Stimulated activated CD8-positive, alpha-beta memory T cell treated with anti-CD3 and anti-CD28 coated beads, Interleukin-4, amount 100 ng/mL, for 24 hours (primary cell): ENCODE results near the gene DIRAS2.
A peak's percentile ranks its signal among the peaks of the same experiment; 100 is the strongest.
"Not testable (repeated sequence)": the region's sequence is repeated elsewhere in the genome, so short reads cannot be mapped to it uniquely, and the experiment has no call there.

Experiments used
- DNase-seq: peaks from one replicate; pipeline ENCODE4 v3.0.0-alpha.2; 2020; ENCODE audit warnings: low read depth

The DIRAS2 gene, protein sequence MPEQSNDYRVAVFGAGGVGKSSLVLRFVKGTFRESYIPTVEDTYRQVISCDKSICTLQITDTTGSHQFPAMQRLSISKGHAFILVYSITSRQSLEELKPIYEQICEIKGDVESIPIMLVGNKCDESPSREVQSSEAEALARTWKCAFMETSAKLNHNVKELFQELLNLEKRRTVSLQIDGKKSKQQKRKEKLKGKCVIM

DNA sequence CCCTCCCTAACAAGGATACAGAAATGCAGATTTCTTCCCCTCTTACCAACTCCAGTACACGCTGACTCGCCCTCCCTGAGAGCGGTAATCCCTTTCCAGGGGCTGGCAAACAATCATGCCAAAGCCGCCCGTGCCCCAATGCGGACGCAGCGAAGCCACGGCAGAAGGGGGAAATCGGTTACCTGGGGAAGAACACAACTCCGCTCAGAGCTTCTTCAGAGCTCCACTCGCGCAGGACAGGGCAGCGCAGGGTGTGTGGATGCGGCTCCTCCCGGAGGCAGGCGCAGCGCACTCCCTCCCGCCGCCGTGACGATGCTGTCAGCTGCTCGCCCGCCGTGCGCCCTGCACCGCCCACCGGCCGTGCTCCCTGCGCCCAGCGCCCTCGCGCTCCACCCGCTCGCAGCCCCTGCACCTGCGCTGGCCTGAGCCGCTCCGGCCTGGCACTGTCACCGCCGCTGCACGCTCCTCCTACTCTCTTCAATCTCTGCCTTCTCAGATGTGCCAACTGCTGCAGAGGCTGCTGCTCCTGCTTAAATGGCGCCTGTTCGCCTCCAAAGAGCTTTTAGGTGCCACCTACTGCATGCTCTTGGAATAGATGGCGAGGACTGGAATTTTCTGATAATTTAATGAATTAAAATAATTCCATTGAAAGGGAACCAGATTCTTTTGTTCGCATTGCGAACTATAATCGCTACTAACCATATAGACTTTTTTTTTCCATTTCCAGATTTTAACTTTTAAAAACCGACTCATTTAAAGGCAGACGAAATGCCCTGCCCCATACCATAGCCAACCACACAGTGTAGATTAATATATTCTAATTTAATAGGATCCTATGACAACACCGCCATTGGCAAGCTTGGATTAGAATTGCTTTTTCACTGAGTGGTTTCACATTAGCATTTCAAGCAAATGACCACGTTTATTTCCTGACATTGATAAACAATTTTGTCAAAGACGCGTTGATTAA lies at the start of gene DIRAS2:
Gene DIRAS2 (minus strand): TSS at position 255 of the 970 bp plus-strand sequence. CDS start 28,997 bp downstream, outside the sequence.
- DNase-seq: peak; percentile 7

DNA sequence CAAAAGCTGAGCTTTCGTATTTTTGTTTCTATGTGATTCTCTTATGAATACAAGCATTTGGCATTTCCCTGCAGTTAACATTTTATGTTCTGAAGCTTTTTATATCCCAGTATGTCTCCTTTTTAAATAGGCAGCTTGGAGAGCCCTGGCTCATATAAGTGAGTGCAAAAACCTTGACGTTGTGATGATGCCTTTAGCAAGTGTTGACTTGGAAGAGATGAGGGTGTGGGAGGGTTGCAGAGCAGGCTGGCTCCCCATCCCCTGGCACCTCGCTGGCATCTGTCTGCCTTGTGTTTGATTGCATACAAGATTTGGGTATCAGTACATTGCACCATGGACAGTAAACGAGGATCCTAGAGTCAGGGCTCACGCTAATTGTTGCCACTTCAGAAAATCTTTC lies 42.1 kb upstream of the DIRAS2 start:
- DNase-seq: no peak

DNA sequence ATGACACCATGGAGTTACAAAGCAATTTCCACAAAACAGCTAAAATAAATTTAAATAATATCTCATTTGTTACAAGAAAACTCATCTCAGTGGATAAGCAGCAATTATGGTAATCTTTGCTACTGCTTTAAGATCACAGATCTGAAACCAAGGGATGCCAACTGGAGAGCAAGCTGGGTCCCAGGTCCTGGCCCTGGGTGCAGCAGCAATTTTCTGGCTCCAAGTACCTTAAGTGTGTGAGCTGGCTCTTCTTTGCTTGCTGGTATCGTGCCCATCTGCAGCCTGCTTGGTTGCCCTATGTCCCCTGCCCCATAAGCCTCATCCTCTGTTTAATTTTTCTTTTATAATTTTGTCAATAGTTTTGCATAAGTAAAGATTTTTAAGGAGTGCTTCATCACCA lies 41.5 kb upstream of the DIRAS2 start:
- DNase-seq: no peak

DNA sequence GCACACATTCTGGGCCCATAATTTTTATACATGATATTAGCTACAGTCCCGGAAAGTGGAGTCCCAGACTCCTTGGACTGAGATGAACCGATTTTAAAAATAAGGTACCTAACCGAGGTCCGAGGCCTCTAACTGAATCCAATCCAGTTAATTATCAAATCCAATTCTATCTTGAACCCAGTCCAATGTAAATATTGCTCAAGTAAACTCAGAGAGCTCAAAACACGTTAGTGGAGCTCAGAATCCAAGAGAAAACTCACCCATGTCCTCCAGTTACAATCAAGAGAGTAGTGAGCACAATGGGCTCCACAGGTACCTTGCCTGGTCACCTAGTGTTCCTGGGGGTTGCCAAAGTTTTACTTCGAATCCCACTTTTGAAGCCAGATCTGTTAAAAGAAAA lies 37.9 kb upstream of the DIRAS2 start:
- no peak for DNase-seq

DNA sequence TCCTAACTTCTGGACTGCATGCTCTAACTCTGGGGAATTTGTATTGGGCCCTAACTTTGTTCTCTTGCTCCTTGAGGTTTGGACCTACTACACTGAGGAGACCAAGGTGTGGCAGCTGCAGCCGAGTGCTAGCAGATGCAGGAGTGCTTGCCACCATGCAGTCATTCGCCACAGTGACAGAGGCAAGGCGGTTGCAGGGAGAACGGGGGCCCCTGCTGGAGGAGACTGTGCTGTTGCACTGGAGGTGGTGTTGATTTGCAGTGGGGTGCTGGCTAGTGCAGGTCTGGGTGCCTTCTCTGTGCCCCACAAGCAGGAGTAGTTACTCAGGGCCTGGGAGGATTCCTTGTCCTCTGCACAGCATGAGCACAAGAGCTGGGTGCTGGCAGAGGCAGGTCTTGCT lies 22.4 kb upstream of the DIRAS2 start:
- no peak for DNase-seq

DNA sequence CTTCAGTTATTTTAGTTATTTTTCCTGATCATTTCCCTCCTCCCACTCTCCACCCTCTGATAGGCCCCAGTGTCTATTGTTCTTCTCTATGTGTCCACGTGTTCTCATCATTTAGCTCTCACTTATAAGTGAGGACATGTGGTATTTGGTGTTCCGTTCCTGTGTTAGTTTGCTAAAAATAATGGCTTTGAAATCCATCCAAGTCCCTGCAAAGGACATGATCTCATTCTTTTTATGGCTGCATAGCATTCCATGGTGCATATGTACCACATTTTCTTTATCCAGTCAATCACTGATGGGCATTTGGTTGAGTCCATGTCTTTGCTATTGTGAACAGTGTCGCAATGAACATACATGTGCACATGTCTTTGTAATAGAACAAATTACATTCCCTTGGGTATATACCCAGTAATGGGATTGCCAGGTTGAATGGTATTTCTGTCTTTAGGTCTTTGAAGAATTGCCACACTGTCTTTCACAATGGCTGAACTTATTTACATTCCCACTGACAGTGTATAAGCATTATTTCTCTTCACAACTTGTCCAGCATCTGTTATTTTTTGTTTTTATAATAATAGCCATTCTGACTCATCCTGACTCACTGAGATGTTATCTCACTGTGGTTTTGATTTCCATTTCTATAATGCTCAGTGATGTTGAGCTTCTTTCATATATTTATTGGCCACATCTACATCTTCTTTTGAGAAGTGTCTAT lies 17.2 kb upstream of the DIRAS2 start:
- no peak for DNase-seq

DNA sequence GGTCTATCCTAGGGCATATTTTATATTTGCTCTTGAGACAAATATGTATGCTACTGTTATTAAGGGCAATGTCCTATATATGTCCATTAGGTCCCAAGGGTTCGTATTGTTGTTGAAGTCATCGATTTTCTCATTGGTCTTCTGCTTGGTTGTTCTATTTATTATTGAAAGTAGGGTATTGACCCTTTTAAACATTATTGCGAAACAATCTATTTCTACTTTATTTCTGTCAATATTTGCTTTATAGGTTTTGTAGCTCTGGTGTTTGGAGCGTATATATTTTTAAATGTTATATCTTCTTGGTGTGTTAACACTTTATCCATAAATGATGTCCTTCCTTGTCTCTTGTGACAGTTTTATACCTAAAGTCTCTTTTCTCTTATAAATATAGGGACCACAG lies 16.2 kb upstream of the DIRAS2 start:
- no peak for DNase-seq

DNA sequence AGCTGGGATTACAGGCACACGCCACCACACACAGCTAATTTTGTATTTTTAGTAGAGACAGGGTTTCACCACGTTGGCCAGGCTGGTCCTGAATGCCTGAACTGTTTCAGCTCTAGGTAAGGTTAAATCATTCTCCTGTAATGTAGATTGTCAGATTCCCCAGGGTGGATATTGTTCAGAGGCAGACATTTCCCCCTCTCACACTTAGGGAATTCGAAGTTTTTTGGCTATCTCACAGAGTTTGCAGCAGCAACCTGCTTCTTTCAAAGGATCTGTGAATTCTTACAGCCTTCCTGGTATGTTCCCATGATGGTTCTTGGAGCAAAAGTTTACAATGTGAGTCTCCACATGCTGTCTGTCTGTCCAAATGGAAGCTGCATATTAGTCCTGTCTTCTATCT lies 15.6 kb upstream of the DIRAS2 start:
- DNase-seq: no peak

DNA sequence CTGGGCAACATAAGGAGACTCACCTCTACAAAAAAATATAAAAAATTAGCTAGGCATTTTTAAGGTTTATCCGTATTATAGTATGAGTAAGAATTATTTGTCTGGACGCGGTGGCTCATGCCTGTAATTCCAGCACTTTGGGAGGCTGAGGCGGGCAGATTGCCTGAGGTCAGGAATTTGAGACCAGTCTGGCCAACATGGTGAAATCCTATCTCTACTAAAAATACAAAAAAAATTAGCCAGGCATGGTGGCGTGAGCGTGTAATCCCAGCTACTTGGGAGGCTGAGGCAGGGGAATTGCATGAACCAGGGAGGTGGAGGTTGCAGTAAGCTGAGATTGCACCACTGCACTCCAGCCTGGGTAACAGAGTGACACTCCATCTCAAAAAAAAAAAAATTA lies 14.3 kb upstream of the DIRAS2 start:
- DNase-seq: not testable (repeated sequence)

DNA sequence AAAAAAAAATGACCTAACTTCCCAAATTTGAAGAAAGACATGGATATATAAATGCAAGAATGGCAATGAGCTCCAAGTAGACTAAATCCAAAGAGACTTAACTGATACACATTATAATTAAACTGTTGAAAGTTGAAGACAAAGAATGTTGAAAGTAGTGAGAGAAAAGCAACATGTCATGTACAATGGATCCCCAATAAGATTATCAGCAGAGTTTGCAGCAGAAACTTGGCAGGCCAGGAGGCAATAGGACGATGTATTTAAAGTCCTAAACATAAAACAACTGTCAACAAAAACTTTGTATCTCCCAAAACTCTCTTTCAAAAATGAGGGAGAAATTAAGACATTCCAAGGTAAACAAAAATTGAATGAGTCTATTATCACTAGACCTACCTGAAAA lies 8.6 kb upstream of the DIRAS2 start:
- no peak for DNase-seq

DNA sequence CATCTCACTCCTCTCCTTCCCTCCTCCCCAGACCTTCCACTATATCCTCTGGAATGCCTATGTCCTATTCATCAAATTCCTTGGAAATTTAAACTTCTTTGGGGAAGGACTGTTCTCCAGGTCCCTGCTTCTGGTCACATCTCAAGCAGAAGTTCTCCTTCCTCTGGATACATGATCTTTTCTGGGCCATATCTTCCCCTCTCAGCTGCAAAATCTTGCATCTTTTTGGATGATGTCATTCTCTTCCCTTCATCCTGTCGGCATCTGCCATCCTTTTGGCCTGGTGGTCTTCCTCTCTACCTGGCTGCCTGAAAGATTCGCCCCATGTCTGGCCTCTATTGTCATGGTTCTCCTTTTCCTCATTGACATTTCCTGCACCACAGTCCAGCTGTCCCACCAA lies 5.2 kb upstream of the DIRAS2 start:
- DNase-seq: no peak

DNA sequence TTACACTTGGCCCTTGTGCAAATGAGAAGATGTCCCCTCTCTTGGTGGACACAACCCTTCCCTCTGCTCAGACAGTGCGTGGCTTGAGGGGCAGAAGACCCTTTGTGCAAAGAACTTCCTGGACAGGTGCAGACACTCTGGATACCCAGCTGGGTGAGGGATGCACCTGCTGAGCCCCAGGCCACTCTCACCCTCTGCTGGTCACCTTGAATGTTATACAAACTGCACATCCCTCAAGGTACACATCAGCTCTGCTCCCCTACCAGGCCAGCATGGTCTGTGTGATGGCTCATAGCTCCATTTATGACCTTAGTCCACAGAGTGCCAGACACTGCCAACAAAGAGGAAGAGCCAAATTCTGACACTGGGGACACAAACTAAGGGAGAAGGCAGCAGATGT lies 3.1 kb upstream of the DIRAS2 start:
- DNase-seq: no peak

DNA sequence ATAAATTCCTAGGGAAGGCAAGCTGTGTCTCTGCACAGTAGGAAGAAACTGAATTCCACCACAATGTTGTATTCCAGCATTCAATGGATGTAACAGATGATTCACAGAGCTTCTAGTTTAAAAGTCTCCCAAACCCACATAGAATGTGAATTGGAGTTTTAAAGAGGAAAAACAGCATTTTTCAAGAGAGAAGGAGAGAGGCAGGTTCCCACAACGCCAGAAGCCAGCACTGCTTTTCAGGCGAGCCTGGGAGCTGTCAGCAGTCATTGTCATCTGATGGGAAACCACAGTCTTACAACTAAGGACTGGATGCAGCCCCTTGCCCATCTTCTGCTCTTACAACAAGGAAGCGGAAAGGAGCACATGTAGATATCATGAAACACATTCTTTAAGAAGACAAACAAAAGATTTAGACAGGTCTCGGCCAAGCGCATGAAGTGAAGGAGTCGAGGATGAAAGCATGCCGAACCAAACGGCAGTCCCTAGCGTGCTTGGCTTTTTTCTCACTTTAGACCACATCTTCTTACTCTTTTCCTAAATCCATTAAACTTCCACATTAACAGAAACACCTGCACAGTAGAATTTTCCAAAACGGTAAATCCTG lies 638 bp downstream of the DIRAS2 start:
- no peak for DNase-seq

DNA sequence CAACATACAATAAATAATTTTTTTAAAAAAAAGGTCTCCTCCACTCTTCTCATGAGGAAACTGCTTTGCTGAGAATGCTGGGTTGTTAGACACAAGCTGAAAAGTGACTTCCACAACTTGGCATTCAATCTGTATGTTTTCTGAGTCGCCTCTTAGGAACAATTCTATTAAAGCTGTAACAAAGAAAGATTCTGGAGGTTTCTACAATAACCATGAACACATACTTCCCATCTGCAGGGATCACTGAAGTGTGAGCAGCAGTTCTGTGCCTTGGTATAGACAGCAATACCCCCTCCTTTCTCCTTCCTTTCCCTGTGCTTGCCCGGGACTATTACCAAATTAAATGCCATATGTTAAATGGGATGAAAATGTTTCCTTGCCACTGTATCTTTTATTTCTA lies 1.5 kb downstream of the DIRAS2 start:
- DNase-seq: no peak

DNA sequence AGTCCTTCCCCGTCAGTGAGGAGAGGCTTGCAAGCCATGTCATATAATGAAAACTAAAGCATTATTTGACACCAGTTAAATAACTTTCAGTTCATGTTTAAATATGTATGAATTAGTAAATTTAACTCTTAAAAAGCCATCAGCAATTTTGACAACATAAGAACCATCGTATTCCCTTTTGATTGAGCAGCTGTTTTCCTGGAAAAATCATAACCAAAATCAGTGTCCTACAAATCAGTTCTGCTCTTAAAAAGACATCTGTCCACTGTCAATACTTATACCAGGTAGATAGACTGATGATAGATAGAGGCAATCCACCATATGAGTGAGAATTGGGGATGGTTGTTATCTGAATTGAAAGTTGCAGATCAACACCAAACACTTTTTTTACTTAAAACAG lies 2.3 kb downstream of the DIRAS2 start:
- no peak for DNase-seq

DNA sequence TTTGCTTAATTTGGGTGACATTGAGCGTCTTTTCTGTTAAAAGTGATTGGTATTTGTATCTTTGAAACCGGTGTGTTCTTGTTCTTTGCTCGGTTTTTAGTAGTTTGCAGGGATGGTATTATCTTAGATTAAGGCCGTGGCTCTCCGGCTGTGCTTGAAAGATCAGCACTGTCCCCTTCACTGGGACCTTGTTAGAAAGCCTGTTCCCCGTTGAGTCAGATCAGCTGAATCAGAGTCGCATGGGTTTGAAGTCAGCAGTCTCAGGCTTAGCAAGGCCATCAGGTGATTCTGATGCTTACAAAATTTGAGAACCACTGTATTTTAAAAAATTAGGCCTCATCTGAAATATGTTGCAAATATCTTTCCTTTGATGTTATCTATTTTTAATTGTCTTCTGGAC lies 5.0 kb downstream of the DIRAS2 start:
- DNase-seq: no peak

DNA sequence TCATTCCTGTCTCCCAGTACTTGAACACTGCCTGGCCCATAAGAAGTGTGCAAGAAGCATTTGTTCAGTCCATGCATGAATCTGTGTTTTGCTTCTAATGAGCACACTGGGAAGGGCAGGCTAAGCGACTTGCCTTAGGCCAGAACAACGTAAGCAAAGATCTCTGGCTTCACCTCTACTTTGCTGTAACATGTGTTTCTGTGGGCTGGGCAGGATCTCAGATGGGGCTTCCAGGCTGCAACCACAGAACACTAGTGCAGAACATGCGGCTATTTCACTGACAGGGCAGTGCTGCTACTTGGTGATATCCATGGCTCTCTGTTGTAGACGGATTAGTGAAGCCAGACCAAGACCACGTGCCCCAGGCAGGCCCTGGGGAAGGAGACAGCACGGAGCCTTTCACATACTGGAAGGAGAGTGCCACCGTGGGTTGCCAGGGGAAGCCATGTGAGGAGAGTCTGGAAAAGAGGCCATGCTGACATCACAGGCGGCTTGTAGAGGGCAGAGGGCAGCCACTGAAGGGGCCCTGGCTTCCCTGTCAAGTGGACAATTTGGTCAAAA lies 9.9 kb downstream of the DIRAS2 start:
- no peak for DNase-seq

DNA sequence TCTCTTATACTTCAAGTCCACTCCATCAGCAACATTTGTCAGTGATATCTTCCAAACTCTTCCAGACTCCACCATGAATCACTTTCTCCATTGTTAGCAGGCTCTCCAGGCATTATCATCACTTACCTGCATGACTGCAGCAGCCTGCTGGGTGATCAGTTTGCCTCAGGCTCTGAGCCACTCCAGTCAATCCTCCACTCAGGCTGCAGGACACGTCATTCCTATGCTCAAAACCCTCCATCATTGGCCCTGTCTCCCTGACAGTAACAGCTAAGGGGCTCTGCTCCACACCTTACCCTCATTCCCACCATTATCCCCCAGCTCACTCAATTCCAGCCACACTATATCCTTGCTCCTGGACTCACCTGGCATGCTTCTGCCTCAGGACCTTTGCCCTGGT lies 10.7 kb downstream of the DIRAS2 start:
- DNase-seq: no peak

DNA sequence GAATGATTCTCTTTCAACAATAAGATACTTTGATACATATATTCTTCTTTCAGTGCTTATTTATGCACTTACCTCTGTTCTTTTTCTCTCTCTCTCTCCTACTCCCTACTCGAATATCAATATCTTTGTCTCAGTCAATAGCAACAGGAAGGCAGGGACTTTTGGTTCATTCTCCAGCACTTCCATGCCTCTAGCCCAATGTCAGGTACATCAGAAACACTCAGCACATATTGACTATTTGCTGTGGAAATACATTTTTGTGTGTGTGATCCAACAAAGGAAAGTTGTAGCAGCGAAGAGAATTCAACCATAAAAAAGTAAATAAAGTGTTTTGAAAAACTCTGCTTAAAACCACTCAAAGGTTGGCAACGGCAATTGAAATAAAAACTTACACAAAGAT lies 12.6 kb downstream of the DIRAS2 start:
- DNase-seq: no peak

DNA sequence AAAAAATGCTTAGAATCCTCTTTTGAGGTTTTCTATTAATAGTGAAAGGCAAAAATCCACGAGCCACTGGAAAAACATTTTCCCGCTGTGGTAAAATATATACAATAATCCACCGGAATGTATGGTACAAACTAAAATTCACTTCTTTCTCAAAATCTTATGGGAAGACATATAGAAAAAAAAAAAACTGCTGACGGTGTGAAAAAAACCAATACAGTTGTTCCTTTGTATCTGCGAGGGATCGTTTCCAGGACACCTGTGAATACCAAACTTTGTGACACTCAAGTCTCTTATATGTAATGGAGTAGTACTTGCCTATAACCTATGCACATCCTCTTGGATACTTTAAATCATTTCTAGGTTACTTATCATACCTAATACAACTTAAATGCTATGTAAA lies 13.3 kb downstream of the DIRAS2 start:
- DNase-seq: no peak

DNA sequence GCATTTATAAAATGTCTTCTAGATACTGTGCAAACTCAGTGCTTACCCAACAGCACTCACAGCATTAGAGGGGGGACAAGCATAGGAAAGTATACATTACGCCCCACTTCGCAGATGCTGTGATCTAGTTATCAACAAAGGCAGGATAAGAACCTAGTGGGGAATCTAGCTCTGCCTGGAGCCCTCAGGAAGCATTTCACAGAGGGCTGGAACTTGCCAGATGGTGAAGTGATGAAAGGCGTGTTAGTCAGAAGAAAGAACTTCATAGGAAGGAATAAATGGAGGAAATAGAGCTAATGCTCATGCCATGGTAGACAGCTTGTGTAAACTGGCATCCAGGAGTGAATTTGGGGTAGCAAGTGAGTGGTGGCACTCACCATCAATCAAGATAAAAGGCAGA lies 25.8 kb downstream of the DIRAS2 start:
- DNase-seq: no peak

DNA sequence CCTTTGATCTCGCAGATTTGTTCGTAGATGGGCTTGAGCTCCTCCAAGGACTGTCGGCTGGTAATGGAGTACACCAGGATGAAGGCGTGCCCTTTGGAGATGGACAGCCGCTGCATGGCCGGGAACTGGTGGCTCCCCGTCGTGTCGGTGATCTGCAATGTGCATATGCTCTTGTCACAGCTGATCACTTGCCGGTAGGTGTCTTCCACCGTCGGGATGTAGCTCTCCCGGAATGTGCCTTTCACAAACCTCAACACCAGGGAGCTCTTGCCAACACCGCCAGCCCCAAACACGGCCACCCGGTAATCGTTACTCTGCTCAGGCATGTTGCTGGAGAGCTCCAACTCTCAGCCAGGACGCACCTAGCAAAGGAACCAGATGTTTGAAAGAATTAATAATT lies 29.1 kb downstream of the DIRAS2 start:
- no peak for DNase-seq
